ENCODE results near the gene SUGCT.

DNA sequence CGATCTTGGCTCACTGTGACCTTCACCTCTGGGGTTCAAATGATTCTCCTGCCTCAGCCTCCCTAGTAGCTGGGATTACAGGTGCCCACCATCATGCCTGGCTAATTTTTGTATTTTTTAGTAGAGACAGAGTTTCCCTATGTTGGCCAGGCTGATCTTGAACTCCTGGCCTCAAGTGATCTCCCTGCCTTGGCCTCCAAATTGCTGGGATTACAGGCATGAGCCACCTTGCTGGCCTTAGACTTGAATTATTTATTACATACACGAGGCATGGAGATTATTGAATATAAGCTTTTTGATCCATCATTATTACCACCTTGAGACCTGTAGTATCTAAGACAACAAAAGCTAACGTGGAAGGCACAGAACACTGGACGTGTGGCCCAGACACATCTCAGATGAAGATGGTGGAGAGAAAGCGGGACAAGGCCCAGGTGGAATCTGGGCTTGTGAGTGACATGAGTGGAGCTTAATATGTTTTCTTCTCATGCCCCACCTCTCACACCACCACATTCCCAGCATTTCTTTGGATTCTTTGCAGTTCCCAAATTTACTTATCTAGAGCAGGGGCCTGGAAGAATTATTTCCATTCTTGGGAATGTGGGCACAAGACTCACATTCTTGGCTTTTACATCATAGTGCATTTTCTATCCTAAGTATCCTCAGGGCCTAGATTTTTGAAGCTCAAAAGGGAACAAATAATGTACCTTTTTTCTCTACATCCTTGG is 76.6 kb downstream of the SUGCT start:
- TF ChIP-seq, protein P1, sequence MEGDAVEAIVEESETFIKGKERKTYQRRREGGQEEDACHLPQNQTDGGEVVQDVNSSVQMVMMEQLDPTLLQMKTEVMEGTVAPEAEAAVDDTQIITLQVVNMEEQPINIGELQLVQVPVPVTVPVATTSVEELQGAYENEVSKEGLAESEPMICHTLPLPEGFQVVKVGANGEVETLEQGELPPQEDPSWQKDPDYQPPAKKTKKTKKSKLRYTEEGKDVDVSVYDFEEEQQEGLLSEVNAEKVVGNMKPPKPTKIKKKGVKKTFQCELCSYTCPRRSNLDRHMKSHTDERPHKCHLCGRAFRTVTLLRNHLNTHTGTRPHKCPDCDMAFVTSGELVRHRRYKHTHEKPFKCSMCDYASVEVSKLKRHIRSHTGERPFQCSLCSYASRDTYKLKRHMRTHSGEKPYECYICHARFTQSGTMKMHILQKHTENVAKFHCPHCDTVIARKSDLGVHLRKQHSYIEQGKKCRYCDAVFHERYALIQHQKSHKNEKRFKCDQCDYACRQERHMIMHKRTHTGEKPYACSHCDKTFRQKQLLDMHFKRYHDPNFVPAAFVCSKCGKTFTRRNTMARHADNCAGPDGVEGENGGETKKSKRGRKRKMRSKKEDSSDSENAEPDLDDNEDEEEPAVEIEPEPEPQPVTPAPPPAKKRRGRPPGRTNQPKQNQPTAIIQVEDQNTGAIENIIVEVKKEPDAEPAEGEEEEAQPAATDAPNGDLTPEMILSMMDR (IDR thresholded peaks at IDR 0.05; ENCODE audit: borderline replicate concordance, extremely low read depth, low read length, poor library complexity, severe bottlenecking), result no peak
- no peak for TF ChIP-seq EZH2 (IDR thresholded peaks at IDR 0.05; ENCODE audit: borderline replicate concordance, low read depth, low read length, severe bottlenecking)

Data from DND-41 (cell line).